Liver (tissue), 3 donors: ENCODE measurements around the gene ELF2.

Experiments used
- ATF3 ChIP-seq: IDR thresholded peaks from 2 replicates; pipeline ENCODE4 v1.6.1; 2016; ENCODE audit warnings: antibody characterized with exemption
- NR2F2 ChIP-seq: IDR thresholded peaks from 2 replicates; pipeline ENCODE4 v1.6.1; 2016; ENCODE audit warnings: antibody characterized with exemption
- RAD21 ChIP-seq, 2 donors: IDR thresholded peaks; 2 replicates each; pipeline ENCODE4 v1.6.1; 2016; ENCODE audit warnings: antibody characterized with exemption in 2 of 2, mild to moderate bottlenecking in 2 of 2
- REST ChIP-seq: IDR thresholded peaks from 2 replicates; pipeline ENCODE4 v1.6.1; 2016; ENCODE audit warnings: antibody characterized with exemption, mild to moderate bottlenecking
- YY1 ChIP-seq: IDR thresholded peaks from 2 replicates; pipeline ENCODE4 v1.6.1; 2016; ENCODE audit warnings: antibody characterized with exemption, mild to moderate bottlenecking
- ZBTB33 ChIP-seq: IDR thresholded peaks from 2 replicates; pipeline ENCODE4 v1.6.1; 2016; ENCODE audit warnings: antibody characterized with exemption
- TF ChIP-seq, protein P1 (sequence below): fragments of 150-350 bp; IDR thresholded peaks from 2 replicates; pipeline ENCODE4 v1.5.1; 2017; ENCODE audit warnings: improper control_type of control experiment, low read depth, low read length; ENCODE audit not compliant: missing input control
- donor health status: healthy.
- donor health status: healthy.

DNA sequence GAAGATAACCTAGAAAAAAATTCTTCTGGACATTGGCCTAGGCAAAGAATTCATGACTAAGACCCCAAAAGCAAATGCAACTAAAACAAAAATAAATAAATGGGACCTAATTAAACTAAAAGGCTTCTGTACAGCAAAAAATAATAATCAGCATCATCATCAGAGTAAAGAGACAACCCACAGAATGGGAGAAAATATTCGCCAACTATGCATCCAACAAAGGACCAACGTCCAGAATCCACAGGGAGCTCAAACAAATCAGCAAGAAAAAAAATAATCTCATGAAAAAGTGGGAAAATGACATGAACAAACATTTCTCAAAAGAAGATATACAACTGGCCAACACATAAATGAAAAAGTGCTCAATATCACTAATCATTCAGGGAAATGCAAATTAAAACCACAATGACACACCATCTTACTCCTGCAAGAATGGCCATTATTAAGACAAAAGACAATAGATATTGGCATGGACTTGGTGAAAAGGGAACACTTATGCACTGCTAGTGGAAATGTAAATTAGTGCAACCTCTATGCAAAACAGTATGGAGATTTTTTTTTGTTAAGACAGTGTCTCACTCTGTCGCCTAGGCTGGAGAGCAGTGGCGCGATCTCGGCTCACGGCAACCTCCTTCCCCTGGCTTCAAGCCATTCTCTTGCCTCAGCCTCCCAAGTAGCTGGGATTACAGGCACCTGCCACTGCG, 29.9 kb downstream of the ELF2 start:
- TF ChIP-seq, protein P1, sequence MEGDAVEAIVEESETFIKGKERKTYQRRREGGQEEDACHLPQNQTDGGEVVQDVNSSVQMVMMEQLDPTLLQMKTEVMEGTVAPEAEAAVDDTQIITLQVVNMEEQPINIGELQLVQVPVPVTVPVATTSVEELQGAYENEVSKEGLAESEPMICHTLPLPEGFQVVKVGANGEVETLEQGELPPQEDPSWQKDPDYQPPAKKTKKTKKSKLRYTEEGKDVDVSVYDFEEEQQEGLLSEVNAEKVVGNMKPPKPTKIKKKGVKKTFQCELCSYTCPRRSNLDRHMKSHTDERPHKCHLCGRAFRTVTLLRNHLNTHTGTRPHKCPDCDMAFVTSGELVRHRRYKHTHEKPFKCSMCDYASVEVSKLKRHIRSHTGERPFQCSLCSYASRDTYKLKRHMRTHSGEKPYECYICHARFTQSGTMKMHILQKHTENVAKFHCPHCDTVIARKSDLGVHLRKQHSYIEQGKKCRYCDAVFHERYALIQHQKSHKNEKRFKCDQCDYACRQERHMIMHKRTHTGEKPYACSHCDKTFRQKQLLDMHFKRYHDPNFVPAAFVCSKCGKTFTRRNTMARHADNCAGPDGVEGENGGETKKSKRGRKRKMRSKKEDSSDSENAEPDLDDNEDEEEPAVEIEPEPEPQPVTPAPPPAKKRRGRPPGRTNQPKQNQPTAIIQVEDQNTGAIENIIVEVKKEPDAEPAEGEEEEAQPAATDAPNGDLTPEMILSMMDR = no peak
- TF ChIP-seq REST (no peak), ZBTB33 (no peak), YY1 (no peak), ATF3 (no peak), NR2F2 (no peak), RAD21 (IDR thresholded peaks at IDR 0.05) (no peak)
